Epidermal melanocyte (primary cell): ENCODE data around the gene GOLGA6C.
"Not testable (repeated sequence)": the region's sequence is repeated elsewhere in the genome, so short reads cannot be mapped to it uniquely, and the experiment has no call there.

Experiments
- DNase-seq: peaks from one replicate; pipeline ENCODE4 v3.0.0; 2011; ENCODE audit warnings: low spot score; ENCODE audit not compliant: insufficient read length

GOLGA6C gene, protein sequence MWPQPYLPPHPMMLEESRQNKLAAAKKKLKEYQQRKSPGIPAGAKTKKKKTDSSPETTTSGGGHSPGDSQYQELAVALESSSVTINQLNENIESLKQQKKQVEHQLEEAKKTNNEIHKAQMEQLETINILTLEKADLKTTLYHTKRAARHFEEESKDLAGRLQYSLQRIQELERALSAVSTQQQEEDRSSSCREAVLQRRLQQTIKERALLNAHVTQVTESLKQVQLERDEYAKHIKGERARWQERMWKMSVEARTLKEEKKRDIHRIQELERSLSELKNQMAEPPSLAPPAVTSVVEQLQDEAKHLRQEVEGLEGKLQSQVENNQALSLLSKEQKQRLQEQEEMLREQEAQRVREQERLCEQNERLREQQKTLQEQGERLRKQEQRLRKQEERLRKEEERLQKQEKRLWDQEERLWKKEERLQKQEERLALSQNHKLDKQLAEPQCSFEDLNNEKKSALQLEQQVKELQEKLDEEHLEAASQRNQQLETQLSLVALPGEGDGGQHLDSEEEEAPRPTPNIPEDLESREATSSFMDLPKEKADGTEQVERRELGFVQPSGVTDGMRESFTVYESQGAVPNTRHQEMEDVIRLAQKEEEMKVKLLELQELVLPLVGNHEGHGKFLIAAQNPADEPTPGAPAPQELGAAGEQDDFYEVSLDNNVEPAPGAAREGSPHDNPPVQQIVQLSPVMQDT

DNA sequence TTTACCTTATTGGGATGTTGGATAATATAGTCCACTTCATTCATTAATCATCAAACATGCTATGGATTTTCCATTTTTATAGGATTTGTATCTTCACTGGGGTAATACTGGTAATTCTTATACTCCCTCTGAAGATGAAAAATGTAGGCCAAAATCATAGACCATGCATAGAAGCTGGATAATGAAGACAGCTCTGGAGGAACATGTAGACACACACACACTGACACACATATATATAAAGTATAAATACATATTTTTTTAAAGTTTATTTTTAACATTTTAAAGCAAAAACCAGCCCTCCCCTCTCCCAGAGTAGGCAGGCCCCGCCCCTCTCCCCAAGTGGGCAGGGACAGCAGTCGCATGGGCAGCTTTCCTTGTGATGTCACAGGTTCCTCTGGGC, at the start of gene GOLGA6C:
GOLGA6C (plus strand) TSS at position 301 of the 400 bp plus-strand sequence. CDS start 265 bp downstream, outside the sequence.
- not testable (repeated sequence) for DNase-seq

DNA sequence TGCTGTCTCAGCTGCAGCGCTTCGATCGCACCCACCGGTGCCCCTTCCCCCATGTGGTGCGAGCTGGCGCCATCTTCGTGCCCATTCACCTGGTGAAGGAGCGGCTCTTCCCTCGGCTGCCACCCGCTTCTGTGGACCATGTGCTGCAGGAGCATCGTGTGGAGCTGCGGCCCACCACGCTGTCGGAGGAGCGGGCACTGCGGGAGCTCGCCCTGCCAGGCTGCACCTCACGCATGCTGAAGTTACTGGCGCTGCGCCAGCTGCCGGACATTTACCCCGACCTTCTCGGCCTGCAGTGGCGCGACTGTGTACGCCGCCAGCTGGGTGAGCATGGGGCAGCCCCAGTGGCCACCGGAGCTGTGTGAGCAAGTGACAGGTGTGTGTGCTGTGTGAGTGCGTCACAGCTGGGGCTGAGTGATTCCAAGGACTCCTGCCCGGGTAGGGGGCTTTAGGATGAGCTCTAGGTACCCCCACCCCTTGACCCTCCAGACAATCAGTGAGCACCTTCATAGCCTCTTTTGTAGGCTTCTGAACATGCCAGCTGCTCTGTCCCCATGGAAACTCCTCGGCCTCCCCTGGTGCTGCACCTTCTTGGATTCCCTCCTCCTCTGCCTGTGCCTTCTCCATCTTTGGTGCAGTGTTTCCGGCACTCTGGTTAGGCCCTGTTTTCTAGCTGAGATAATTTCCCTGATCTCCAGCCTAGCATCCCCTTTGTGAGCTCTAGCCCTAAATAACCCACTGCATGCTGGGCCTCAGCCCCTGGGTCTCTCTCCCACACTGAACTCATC, 49.4 kb upstream of the GOLGA6C start:
- no peak for DNase-seq

DNA sequence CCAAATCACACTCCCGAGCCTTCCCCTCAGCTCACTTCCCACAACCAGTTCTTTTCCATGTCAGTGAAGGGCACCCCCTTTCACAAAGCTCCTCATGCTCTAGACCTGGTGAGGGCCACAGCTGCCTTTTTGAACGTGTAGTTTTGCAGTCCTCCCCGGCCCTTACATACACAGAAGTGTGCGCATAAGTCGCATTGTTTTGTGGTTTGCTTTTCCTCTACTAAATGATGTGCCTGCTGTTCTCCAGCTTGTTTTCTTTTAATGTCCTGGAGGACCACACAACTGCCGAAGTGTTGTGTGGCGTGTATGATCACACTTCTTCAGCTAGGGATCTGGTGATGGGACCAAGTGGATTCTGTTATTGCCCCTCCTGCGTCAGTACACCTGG, 48.9 kb upstream of the GOLGA6C start:
- no peak for DNase-seq

DNA sequence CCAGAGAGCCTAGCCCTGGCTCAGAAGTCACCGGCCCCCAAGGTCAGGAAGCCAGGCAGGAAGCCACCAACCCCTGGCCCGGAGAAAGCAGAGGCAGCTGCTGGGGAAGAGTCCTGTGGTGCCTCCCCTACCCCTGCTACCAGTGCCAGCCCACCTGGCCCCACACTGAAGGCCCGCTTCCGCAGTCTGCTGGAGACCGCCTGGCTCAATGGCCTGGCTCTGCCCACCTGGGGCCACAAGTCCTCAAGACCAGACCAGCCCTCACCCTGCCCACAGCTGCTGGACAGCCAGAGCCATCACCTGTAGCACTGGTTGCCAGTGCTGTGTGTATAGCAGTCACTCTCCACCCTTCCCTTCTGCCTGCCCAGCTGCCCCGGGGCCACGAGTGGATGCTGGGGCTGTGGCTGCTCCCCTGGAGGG, 47.3 kb upstream of the GOLGA6C start:
- DNase-seq, result no peak

DNA sequence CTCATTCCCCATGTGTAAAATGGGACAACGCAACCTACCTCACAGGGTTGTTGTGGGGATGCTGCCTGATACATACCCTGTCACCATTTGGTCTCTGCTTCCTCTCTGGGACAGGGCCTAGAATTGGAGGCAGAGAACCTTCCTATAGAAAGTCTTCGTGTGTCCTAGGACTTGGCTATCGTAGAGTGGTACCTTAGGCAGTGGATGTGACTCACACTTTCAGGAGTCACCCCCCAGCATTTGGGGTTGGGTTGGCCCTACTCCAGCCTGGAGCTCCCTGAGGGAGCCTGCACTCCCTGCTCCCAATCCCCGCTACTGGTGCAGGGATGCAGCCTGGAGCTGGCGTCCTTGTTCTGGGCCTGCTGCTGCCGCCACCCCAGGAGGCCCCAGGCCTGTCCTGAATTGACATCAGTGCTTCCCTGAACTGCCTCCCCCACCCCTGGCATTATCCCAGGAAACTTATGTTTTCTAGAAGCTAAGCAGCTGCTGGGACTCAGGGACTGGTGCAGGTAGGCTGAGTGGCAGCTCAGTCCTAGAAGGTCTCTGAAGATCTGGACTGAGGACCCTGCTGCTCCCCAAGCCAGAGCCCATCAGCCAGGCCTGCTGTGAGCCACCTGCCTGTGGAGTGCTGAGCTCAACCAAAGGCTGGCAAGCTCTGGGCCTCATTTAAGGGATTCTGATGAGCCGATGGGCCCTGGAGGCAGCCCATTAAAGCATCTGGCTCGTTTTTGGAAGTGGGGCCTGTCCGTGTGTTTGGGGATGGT, 46.5 kb upstream of the GOLGA6C start:
- DNase-seq, result no peak

DNA sequence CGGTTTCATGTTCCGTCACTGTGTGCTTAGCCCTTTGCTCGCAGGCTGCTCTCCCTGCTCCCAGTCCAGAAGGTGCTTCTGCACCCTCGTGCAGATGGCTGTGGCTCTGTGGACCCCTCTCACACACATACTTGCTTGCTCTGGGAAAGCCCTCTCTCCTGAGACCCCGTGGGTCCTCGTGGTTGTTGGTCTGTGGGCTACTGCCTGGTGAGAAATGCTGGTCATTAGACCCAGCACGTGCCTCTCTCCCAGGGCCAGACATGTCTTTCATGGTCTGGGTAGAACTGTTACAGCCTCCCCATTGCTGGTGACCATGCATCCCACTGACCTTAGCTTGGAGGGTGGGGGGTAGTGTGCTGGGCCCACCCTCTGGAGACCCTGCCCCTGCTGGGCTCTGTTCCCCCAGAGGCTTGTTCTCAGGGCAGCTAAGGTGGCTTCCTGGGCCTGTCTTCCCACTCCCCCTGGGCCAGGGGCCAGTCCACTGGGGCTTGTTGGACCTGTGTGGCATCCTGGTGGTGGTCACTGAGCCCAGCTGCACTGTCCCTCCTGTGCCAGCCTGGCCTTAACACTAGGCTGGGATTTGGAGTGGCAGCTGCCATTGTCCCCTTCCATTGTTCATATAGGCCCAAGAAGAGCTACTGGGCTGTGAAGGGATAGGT, 45.8 kb upstream of the GOLGA6C start:
- DNase-seq, result no peak

DNA sequence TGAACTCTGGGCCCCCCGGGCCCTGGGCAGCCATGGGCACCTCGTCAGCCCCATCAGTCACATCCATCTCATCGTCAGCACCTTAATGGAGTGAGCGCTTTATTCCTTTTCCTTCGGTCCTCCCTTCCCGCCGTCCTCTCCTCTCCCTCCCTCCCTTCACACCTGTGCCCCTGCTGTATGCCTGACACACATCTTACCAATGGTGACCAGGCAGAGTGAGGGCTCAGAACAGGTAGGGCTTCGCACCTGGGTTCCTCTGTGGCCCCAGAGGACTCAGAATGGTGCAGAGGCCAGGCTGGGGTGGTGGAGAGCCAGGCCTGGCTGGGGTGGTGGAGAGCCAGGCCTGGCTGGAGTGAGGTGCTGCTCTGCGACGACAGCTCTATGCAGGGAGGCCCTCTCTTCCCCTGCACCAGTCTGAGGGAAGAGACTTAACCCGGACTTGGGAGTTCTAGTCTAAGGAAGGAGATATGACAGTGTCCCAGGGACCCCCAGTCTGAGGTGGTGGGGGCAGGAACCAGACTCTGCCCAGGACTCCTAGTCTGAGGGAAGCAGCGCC, 44.8 kb upstream of the GOLGA6C start:
- no peak for DNase-seq

DNA sequence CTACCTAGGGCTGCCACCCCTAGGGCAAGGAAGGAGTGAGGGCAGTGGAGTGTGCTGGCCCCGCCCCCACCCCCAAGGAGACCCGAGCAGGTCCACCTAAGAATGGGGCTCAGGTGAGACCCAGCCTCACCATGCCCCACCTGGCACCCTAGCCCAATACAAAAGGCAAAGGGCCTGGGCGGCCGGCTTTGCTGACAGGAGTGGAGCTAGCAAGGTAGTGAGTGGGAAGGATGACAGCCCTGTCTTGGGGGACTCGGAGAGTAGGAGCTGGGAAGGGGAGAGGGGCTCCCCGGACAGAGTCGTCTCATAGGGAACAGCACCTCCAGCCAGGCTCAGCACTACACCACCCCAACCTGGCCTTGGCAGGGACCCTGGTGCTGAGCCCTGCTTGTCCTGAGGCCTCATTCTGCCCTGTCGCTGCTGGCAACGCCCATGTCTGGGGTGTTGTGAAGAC, 44.3 kb upstream of the GOLGA6C start:
- no peak for DNase-seq

DNA sequence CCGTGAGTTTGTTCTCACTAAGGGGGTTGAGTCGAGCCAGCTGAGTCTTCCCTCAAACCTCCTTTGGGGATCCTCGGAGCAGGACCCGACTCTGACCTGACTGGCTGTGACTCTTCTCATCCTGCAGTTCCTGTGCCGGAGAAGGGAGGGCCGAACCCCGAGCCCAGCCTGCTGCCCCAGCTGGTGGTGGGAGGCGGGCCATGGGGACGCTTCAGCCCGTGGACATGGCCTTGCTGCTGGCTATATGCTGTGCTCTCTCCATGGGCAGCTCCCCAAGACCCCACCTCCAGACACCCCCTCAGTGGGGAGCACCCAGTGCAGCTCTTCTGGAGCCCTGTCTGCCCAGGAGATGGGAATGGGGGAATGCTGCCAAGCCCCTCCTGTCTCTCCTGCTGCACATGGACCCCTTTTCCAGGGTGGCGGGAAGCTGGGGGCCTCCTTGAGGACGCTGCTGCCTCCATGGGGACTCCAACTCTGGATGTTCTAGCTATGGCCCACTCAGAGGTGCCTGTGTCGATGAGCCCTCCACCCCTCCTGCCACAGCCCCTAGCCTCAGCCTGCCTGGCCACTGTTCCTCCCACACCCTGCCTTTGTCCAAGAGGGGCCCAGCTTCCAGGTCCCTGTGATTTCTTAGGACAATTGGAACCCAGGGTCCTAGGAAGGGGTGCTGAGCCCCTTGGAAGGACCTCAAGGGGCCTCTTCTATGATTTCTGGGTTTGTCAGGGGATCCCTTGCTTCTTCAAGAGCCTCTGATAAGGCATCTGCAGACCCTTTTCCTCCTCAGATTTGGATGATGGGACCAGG, 43.6 kb upstream of the GOLGA6C start:
- no peak for DNase-seq

DNA sequence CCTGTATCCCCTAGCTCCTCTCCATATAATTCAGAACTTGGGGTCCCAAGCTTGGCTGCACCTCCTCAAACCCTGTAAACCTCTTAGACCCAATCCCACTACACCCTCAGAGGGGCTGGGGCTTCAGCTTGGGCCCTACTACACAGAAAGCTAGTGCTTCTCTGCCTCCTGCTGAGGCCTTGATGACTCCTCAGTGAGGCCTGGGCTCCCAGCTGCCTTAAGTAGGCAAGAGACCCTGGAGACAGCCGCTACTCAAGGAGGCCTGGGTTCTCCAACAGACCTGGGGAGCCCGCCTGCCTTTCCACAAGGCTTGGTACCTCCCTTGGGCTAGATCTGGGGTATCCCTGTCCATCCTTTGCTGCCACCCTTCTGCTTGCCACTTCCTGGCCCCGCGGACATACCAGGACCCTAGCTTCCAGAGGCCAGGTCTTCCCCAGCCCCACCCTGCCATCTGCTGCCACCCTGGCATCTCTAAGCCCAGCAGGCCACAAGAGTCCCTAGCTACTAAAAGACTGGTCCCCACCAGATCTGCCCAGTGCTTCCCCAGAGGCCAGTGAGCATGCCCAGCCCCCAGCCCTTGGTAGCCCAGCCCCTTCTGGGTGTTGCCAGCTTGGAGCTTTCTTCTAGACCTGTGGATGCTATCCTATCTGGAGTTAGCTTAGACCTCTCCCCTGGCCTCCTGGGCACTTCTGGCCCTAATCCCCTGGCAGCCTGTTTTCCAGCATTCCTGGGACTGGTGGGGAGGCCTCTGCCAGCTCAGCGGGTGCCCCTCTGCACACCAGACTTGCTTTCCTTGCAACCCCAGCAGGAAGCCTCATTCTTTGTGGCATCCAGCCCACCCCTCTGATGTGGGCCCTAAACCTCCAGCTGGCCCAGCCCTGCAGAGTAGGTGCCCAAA, 42.8 kb upstream of the GOLGA6C start:
- no peak for DNase-seq

DNA sequence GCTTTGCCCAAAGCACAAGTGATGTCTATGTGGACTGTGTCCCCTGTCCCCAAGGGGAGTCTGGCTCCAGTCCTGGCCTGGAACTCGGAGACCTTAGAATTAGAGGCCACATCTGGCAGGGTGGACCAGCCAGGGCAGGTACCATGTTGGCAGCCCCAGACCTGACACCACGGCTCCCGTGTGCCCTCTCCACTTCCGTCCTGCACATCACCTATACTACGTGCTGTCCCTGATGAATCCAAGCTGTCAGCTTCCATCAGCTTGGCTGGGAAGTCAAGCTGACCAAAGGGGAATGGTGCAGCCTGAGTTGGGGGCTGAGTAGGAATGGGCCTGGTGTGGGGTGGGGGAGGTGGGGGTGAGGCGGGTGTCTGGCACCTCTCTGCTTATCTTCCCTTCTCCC, 41.1 kb upstream of the GOLGA6C start:
- no peak for DNase-seq

DNA sequence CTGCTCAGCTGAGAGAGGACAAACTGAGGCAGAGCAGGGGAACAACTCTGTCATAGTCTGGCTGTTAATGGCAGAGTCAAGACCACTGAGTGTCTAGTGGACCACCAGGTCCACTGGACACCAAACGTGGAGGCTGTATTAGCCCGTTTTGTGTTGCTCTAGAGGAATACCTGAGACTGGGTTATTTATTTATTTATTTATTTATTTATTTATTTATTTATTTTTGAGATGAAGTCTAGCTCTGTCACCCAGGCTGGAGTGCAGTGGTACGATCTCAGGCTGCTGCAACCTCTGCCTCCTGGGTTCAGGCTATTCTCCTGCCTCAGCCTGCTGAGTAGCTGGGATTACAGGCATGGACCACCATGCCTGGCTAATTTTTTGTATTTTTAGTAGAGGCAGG, 40.6 kb upstream of the GOLGA6C start:
- not testable (repeated sequence) for DNase-seq

DNA sequence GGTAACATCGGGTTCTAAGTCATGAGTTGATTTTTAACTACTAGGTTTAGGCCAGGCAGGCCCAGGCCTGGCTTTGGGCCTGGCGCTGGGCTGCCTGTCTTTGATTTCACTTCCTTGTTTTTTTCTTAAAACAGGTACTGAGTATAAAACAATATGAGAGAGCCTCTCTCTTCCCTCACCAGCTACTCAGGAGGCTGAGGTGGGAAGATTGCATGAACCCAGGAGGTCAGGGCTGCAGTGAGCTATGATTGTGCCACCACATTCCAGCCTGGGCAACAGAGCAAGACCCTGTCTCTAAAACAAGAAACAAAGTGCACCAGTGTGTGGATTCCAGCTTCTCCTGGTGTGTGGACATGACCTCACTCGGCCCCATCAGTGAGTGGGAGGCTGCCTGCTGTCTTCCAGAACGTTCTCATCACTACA, 38.6 kb upstream of the GOLGA6C start:
- DNase-seq, result not testable (repeated sequence)

DNA sequence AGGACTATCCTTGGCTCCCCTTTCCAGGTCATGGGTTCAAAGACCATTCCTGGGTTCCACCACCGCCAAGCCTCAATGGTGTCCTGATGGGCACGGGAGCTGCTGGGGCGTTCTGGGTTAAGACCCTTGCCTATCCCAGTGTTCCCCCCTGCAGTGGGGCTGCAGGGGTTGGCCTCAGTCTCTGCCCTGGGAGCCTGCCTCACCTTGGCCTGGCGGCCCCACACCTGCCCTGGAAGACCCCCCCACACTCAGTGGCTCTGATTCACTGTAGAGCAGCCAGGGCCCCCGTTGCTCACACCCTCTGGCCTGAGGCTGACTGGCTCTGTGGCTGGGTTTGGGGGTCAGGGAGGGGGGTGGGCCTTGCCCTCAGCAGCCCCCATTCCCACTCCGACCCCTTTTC, 34.4 kb upstream of the GOLGA6C start:
- DNase-seq, result no peak

DNA sequence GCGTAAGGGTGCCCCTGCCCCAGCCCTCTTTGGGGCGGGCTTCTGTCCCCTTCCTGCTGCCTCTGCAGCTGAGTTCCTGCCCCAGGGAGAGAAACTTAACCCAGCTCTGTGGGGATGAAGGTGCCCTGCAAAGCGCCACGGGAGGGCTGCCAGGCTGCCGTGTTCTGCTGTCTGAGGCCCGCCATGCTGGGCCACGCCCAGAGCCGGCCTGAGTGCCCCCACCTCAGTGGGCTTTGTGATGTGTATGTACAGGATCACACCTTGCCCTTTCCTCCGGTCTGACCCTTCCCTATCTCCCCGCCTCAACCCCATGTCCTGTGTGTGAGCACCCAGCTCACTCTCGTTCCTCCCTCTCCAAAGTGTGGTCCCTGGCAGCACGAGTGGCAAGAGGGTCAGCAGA, 33.9 kb upstream of the GOLGA6C start:
- DNase-seq, result no peak

DNA sequence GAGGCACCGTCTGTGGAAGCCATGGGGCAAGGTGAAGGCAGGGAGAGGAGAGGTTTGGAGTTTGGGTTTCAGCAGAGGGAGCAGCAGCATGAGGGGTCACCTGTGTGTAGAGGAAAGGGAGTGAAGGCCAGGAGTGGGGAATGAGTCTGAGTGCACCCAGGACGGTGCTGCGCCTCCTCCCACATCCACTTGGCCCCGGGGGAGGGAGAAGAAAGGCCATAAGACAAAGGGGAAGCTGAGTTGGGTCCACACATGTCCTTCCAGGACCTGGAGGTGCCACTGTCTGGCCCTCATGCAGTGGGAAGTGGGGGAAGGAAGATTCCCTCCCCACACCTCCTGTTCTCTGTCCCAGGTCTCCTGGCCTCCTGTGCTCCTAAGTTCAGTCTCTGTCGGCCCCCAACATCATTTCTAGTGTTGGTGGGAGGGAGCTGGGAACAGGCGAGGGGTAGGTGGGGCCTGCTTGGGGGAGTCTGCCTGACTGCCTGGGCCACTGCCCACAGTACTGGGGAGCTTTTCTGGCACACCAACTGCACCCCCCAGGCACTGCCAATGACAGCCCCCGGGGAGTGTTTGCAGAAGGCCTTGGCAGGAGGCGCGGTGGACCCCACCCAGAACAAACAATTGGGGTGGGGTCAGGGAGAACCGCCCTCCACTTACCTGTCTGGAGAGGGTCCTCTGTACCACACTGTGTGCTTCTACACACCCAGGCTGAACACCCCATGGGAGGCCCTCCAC, 32.9 kb upstream of the GOLGA6C start:
- not testable (repeated sequence) for DNase-seq

DNA sequence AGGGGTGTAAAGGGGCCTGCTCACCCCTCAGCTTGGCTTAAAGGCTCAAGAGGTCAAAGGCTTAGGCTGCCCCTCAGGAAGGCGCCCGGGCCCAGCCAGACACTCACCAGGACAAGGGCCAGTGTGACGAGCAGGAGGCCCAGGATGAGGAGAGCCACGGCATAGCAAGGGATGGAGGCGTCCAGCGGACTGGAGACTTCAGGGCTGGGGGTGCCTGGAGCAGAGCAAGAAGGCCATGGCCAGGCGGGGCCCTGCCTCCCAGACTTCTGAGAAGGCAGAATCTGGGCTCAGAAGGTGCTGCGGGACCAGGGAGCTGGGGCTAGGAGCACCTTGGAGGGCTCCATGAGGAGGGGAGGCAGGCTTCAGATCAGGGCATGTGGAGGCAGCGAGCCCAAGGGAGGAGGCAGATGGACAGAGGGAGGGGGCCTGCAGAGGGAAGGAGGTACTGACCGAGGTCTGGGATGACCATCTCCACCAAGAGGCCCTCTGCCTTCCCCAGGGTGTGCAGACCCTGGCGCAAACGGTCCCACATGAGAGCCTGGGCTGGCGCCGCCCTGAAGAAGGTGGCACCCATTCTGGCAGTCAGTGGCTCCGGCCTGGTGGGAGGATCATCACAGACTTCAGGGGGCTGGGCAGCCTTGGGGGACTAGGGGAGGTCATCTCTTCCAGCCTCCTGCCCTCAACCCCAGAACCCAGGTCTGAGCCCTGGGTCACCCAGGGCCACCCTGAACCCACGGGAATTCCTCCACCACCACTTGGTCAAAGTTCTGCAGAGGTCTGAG, 32.0 kb upstream of the GOLGA6C start:
- DNase-seq, result no peak
